ENCODE results near the gene MAN2A2. TPM values are rescaled to one million over a fixed set of nuclear protein-coding genes. Genes with fewer than 3 reads are reported as not detected.
A peak's percentile ranks its signal among the peaks of the same experiment; 100 is the strongest.
"Not testable (repeated sequence)": the region's sequence is repeated elsewhere in the genome, so short reads cannot be mapped to it uniquely, and the experiment has no call there.

MAN2A2 gene
- total RNA-seq, 1 experiment from 2014 or later: 2.1 TPM

DNA sequence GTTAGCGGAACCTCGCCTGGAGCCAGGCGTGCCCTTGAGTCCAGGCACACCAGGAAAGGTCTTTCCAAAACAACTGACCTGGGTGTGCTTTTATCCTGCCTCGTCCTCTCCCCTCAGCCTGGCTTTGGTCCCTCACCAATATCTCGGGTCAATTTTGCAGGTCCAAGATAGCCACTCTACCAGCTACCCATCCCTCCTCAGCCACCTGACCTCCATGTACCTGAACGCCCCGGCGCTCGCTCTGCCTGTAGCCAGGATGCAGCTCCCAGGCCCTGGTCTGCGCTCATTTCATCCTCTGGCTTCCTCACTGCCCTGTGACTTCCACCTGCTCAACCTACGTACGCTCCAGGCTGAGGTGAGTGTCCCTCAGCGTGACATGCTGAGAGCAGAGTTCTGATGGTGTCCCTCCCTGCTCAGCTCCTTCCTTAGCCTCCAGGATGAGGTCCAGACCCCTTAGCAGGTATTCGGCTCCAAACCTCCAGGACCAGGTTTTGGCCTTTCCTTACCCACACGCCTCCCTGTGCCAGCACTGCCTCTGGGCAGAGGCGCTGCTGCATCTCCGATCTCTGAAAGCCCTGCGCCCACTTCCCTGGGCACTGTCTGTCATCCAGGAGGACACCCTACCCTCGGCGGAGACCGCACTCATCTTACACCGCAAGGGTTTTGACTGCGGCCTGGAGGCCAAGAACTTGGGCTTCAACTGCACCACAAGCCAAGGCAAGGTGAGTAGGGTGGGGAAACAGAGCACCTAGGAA is 15.1 kb downstream of the MAN2A2 start:
- DNase-seq (ENCODE audit: low read depth): no peak

DNA sequence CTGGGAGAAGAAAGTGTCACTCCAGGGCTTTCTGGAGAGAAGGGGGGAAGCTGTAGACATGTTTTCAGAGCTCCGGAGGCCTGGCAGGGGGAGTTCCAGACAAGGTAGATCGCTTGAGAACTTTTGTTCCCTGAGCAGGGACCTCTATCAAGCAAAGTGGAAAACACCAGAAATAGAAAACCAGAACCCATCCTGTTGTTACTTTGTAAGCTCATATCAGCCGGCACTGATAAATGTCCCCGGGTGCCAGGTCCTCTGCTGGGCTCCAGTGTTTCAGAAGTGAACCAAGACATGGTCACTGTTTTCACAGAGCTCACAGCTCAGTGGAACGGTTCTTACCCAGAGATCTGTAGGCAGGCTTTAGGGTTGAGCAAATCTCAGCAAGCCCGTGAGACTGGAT is 15.7 kb downstream of the MAN2A2 start:
- DNase-seq (ENCODE audit: low read depth): no peak

DNA sequence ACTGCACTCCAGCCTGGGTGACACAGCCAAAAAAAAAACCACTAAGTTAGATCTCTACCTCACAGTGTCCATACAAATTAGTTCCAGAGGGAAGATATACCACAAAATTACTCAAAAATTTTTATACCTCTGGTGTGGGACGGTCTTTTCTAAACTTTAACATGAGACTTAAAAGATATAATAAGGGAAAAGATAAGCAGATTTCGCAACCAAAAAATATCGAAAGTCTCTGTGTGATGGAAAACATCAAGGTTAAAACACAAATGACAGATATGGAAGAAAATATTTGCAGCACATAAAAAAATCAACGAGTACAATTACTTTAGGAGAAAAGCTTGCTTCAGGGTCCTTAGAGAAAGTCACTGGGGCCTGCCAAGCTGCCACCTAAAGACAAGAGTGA is 18.8 kb downstream of the MAN2A2 start:
- no peak for DNase-seq (ENCODE audit: low read depth)

DNA sequence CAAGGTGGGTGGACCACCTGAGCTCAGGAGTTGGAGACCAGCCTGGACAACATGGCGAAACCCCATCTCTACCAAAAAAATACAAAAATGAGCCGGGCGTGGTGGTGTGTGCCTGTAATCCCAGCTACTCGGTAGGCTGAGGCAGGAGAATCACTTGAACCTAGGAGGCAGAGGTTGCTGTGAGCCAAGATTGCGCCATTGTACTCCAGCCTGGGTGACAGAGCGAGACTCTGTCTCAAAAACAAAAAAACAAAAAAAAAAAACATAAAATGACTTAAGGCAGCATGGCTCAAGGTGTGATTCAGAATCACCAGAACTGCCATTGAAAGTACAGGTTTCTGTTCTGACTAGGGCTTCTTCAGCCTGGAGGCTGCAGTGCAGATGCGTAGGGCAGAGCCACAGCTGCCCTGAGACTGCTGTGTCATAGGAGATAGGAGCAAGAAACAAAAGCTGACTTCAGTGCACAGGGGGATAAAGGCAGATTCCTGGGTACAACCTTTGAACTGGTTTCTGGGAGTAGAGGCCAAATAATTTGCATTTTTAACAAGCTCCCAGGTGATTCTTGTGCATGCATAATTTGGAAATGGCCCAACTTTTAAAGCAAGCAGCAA is 19.7 kb downstream of the MAN2A2 start:
- DNase-seq (ENCODE audit: low read depth): not testable (repeated sequence)

DNA sequence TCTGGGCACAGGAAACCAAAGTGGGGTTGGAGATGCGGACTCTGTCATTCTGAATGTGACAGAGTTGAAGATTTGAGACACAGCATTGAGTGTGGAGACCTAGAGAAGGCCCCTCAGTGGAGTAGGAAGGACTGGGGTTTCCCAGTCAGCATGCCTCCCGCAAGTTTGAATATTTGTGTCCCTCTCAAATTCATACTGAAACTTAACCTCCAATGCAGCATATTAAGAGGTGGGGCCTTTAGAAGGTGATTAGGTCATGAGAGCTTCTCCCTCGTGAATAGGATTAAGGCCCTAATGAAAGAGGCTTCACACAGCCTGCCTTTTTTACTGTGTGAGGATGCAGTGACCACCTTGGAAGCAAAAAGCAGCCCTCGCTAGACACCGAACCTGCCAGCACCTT is 21.3 kb downstream of the MAN2A2 start:
- DNase-seq (ENCODE audit: low read depth): no peak

DNA sequence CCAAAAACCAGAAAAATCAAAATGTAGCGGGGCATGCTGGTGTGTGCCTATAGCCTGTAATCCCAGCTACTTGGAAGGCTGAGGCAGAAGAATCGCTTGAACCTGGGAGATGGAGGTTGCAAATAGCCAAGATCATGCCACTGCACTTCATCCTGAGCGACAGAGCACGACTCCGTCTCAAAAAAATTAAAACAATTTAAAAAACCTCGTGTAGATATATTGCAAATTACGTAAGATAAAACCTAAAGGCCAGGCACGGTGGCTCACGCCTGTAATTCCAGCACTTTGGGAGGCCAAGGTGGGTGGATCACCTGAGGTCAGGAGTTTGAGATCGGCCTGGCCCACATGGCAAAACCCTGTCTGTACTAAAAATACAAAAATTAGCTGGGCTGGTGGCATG is 23.7 kb downstream of the MAN2A2 start:
- not testable (repeated sequence) for DNase-seq (ENCODE audit: low read depth)

DNA sequence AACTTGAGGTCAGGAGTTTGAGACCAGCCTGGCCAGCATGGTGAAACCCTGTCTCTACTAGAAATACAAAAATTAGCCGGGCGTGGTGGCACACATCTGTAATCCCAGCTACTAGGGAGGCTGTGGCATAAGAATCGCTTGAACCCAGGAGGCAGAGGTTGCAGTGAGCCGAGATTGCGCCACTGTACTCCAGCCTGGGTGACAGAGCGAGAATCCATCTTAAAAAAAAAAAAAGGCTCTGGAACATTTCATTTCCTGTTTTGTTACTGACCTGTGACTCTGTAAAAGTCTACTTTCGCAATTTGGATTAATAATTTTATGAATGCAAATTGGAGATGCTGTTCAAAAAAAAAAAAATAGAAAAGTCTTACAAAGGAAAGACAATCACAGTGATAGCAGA is 25.0 kb downstream of the MAN2A2 start:
- DNase-seq (ENCODE audit: low read depth): not testable (repeated sequence)

DNA sequence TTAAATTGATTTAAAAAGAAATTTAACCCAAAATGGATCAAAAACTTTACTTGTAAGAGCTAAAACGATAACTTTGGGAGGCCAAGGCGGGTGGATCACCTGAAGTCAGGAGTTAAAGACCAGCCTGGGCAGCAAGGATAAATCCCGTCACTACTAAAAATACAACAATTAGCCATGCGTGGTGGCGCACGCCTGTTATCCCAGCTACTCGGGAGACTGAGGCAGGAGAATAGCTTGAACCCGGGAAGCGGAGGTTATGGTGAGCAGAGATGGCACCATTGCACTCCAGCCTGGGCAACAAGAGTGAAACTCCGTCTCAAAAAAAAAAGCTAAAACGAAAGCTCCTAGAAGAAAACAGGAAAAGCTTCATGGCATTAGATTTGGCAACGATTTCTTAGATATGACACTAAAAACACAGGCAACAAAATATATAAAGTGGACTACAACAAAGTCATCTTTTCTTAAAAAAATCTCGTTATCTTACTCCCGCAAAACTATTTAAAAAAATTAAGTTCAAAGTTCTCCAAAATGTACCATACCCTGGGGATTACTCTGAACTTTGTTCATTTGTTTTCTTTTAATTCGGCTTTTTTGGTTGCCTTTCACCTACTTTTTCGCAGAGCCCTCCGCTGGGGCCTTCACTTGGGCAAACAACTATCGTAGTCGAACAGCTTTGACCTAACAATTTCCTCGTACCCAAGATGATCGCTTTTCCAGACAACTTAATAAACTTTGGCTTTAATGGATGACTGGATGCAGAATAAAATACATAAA is 26.3 kb downstream of the MAN2A2 start:
- no peak for DNase-seq (ENCODE audit: low read depth)

DNA sequence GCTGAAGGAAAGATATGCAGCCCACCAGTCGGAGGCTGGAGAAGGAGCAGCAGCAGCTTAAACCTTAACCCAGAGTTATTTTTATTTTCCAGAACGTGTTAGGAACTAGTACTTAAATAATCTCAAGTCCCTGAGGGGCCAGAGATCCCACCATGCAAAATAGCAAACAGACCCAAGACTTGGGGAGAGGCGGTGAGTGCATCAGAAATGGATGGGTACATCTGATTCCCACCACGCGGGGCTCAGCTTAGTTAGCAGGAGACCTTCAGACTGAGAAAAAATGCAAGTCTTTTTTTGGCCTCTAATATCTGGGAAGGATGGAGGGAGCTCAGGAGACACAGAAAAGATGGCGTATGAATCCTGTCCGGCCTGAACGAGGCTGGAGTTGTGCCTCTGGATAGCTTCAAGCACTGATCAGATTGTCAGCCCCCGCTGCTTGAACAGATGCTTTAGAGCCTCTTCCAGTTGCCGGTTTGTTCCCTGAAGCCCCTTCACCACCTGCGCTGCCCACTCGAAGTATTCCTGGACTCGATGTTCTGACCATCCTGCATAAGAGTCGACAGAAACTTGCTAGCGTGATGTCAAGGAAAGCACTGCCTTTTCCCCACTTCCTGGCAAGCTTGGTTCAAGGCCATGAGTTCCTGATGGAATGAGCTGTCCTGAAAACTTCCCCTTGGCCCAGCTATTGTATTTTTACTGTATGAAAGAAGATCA is 27.9 kb downstream of the MAN2A2 start:
- DNase-seq (ENCODE audit: low read depth): no peak

DNA sequence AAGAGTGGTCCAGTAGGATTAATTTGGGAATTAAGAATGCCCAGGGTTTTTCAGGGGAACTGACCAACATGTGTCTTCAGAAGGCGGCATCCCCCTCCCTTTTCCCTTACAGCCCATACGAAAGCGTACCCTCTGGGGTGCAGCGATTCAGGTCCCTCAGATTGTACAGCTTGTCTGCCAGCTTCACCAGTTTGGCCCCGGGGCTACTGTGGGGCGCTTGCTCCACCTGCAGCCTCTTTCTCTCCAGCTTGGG is 28.4 kb downstream of the MAN2A2 start:
- DNase-seq (ENCODE audit: low read depth): no peak

DNA sequence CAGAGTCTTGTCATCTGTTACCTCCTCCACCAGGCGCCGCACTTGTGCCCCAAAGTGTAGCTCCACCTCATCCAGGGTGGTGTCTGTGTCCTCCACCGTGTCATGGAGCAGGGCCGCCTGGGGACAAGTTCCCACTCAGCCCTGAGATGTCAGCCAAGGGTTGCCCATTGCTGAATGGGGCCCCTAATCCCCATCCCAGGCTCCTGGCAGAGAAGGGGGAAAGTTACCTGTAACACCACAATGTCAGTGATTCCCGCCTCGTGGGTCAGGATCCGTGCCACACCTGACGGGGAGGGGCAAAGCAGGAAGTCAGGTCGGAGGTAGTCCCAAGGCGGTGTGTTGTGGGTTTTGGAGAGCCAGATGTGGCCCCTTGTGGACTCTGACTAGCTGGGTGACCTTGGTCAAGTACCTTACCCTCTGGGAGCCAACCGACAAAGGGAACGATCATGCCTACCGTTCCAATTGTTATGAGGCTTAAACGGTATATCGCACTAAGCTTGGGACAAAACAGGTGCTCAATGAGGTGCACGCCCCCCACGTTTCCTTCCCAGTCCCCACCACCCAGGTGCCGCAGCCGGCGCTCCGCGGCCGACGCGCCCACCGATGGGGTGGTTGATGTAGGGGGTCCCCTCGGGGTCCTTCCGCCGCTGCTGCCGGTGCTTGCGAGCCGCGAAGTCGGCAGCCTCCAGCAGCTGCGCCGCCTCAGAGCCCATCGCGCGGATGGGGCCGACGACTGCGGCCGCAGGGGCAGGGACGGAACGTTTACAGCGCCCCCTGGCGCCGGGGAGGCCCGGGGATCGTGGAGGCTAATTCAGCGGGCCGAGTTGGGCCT is 28.9 kb downstream of the MAN2A2 start, which contains the start of gene HDDC3:
Gene HDDC3 (minus strand): TSS at position 722 of the 832 bp plus-strand sequence. CDS start 9 bp downstream, at position 713.
- peak; percentile 83 for DNase-seq (ENCODE audit: low read depth)

DNA sequence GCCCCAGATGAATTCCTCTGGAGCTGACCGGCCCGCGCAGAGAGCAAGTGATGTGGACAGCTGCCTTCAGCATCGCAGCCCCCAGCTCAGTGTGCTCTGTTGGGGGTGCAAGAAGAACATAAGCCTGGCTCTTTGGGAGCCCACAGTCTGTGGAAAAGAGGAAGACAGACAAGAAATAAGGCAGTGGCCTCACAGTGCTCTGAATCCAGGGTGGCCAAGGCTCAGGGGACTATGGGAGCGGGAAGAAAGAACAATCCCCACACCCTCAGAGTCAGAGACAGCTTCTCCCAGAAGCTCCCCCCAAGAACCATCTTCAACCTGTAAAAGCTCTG is 29.5 kb downstream of the MAN2A2 start:
- DNase-seq (ENCODE audit: low read depth): no peak

DNA sequence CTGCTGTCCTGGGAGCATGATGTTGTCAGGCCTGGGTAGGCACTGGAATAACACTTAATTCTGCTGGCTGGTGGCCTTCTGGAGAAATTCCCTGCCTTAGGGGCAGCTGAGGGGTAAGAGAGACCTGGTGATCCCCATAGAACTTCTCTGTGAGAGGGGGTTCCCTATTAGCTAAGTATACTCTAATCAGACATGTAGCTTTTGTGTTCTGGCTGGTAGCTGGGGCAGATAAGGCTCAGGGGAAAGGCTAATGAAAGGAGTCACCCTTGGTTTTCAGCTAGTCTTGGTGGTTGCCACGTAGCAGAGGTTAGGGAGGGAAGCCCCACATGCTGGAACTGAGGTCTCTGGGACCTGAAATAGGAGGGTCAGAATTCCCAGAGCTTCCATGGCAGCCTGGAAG is 30.2 kb downstream of the MAN2A2 start:
- DNase-seq (ENCODE audit: low read depth): no peak

DNA sequence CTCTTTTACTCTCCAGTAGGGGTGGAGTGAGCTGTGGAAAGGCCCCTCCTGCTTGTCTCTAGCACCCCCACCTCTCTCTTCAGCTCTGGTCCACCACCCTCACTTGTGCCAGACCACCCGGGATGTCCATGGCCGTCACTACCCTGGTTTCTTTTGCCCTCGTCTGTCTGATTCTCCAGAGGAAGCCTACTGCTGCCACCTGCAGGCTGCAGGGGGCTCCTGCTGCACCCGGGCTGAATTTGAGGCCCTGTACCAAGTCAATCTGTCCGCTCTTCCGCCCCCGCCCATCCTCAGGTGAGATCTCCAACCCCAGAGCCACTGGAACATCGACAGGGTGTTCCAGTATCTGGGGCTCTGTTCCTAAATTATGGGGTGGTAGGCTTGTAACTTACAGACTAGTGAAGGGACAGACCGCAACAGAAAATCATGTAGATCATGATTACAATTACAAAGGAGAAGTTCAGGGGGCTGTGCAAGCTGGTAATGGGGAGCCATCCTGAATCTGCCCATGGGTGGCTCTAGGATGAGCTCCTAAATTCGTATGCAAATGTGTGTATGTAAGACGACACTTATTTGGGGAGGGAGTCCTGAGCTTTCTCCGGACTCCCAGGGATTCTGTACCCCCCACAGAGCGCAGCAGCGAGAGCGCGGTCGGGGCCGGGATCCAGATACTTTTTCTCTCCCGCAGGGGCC is 31.3 kb downstream of the MAN2A2 start:
- peak; percentile 80 for DNase-seq (ENCODE audit: low read depth)

DNA sequence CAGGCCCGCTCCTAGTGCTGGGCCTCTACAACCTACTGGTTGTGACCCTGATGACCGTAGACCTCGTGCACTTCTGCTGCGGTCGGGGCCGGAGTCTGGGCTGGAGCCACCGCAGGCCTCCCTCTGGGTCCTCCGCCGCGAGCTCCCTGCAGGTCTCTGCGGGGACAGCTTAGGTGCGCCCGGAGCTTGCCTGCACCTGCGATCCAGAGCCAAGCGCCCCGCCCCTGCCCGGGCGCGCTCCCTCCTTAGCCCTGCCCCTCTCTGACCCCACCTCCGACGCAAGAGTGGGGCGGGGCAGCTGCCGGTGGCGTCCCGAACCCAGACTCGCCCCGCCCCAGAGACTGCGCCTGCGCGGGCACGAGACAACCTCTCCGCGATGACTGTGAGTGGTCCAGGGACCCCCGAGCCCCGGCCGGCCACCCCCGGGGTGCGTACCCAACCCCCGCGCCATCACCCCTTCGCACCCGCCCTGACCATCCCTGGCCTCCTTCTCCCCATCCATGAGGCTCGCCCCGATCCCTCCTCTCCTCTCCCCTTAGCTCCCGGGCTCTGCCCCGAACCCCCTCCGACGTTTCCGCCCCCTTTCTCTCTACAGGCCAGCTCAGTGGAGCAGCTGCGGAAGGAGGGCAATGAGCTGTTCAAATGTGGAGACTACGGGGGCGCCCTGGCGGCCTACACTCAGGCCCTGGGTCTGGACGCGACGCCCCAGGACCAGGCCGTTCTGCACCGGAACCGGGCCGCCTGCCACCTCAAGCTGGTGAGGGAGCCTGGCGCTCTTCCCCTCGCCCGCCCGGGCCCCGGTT is 32.0 kb downstream of the MAN2A2 start, which contains the start of gene UNC45A:
Gene UNC45A (plus strand): TSS at position 337 of the 803 bp plus-strand sequence. CDS start 40 bp downstream, at position 377.
- DNase-seq (ENCODE audit: low read depth): peak; percentile 92

DNA sequence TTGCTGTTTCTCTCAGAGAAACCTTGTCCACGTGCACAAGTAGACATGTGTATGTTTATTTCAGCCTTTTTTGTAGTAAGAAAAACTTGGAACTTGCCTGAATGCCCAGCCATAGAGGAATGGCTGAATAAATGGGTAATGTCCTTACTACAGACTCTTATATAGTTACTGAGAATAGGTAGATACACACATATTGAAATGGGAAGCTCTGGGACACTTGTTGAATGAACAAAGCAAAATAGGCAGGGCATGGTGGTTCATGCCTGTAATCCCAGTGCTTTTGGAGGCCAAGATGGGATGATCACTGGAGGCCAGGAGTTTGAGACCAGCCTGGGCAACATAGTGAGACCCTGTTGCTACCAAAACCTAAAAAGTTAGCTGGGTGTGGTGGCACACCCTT is 33.7 kb downstream of the MAN2A2 start:
- no peak for DNase-seq (ENCODE audit: low read depth)

DNA sequence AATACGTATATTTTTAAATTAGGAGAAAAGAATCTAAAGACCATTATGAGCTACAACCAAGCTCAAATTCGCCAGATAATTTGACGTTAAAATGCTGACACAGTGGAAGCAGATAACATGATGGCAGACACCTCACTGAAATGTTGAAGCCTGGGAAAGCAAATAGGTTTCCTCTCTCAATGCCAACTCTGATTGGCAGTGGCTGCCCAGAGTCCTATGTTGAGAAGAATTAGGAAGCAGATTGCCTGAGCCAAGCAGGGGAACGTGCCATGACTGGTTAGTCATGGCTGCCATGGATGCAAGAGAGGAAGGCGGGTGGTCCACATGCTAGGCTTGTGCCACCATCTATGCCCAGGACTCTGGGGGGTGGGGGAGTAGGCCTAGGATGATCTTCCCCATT is 35.2 kb downstream of the MAN2A2 start:
- no peak for DNase-seq (ENCODE audit: low read depth)

DNA sequence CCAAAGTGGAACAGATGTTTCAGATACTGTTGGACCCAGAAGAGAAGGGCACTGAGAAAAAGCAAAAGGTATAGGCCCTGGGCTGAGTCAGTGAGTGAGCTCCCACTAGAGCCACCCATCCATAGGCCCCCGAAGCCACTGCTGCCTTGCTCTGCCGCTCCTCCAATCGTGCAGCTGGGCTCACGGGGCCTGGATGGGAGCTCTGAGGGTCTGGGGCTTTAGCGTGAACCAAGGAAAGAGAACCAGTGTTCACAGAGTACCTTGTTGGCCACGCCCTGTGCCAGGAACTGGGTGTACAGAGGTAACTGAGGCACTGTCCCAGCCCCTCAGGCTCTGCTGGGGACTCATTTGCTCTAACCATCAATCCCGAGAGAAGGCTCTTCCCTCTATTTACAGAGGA is 36.7 kb downstream of the MAN2A2 start:
- no peak for DNase-seq (ENCODE audit: low read depth)

DNA sequence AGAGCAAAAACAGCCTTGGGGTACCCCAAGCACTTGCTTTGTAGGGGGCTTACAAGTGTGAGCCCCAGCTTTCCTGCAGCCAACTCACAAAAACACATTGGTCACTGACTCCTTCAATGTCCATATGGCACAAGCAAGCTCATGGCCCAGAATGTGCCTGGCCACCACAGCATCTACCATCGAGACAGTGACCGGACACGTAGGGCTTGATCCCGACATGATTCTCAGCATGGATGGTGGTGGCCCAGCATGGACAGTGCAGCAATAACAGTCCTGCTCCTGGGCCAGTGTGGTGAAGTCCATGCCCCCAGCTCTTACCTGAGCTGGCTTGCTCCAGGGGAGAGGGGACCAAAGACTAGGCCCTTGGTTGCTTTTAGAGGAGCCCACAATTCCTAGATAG is 37.9 kb downstream of the MAN2A2 start:
- DNase-seq (ENCODE audit: low read depth): no peak

All from Daoy (cell line).